Keratinocyte (primary cell): ENCODE data around the gene TOLLIP. TPM values are rescaled to one million over a fixed set of nuclear protein-coding genes. Genes with fewer than 3 reads are reported as not detected.

Experiments used
- DNase-seq: peaks from one replicate; pipeline ENCODE4 v3.0.0-alpha.2; 2011; ENCODE audit warnings: low read depth, missing footprints, low spot score
- FAIRE-seq: peaks from 2 replicates; lab custom pipeline; 2011; peaks lifted over from hg19 to GRCh38; lab: Jason Lieb, UNC
- H2AFZ ChIP-seq: 2 replicates; pipeline ENCODE4 v1.6.0; 2012; ENCODE audit warnings: low read length, control low read depth, inconsistent platforms; ENCODE audit not compliant: control insufficient read depth
- H3K27ac ChIP-seq: 2 replicates; pipeline ENCODE4 v1.5.1; 2011; ENCODE audit warnings: low read length; ENCODE audit not compliant: control insufficient read depth, insufficient read depth
- H3K27me3 ChIP-seq: 3 replicates; pipeline ENCODE4 v1.6.0; 2011; ENCODE audit warnings: low read length; ENCODE audit not compliant: control insufficient read depth, insufficient read depth; ENCODE audit errors: extremely low read depth
- H3K36me3 ChIP-seq, 2 experiments: 2 replicates in 1 of 2; 3 replicates in 1 of 2; pipeline ENCODE4 v1.5.1; 2011; ENCODE audit warnings: low read length in 2 of 2, mild to moderate bottlenecking in 1 of 2; ENCODE audit not compliant: control insufficient read depth in 2 of 2, insufficient read depth in 2 of 2; ENCODE audit errors: extremely low read depth in 1 of 2
- H3K4me1 ChIP-seq: 3 replicates; pipeline ENCODE4 v1.5.1; 2011; ENCODE audit warnings: low read length; ENCODE audit not compliant: control insufficient read depth, insufficient read depth; ENCODE audit errors: extremely low read depth
- H3K4me2 ChIP-seq: 3 replicates; pipeline ENCODE4 v1.6.0; 2011; ENCODE audit warnings: low read depth, low read length; ENCODE audit not compliant: control insufficient read depth, insufficient read depth; ENCODE audit errors: extremely low read depth
- H3K4me3 ChIP-seq, 3 experiments: fragments of 200-600 bp in 1 of 3; sonication (generic) in 1 of 3; 2 replicates in 2 of 3; 3 replicates in 1 of 3; pipeline ENCODE4 v1.5.1; 2011 to 2016; ENCODE audit warnings: low read length in 3 of 3, mild to moderate bottlenecking in 3 of 3, control low read depth in 2 of 3, inconsistent platforms in 1 of 3, low read depth in 1 of 3, mixed read lengths in 1 of 3, mixed run types in 1 of 3, moderate library complexity in 1 of 3; ENCODE audit not compliant: control insufficient read depth in 2 of 3, insufficient read depth in 2 of 3; ENCODE audit errors: extremely low read depth in 1 of 3
- H3K79me2 ChIP-seq: 2 replicates; pipeline ENCODE4 v1.6.0; 2012; ENCODE audit warnings: low read length; ENCODE audit not compliant: control insufficient read depth, insufficient read depth
- H3K9ac ChIP-seq: 3 replicates; pipeline ENCODE4 v1.6.0; 2011; ENCODE audit warnings: low read length; ENCODE audit not compliant: control insufficient read depth, insufficient read depth; ENCODE audit errors: extremely low read depth
- H3K9me1 ChIP-seq: 3 replicates; pipeline ENCODE4 v1.6.0; 2011; ENCODE audit warnings: low read length; ENCODE audit not compliant: control insufficient read depth, insufficient read depth; ENCODE audit errors: extremely low read depth
- H3K9me3 ChIP-seq: 2 replicates; pipeline ENCODE4 v1.5.1; 2012; ENCODE audit warnings: low read depth, low read length; ENCODE audit not compliant: control insufficient read depth
- H4K20me1 ChIP-seq: 3 replicates; pipeline ENCODE4 v1.6.0; 2011; ENCODE audit warnings: low read length; ENCODE audit not compliant: control insufficient read depth, insufficient read depth; ENCODE audit errors: extremely low read depth
- EZH2 ChIP-seq: IDR thresholded peaks from one replicate; pipeline ENCODE4 v1.6.1; 2012; ENCODE audit warnings: inconsistent platforms, mild to moderate bottlenecking, low read length, moderate library complexity
- dilution Hi-C: fragments of 300-500 bp; cut with MboI; formaldehyde crosslinking; loops from one replicate; pipeline ENCODE4 v1.7.0; 2020; ENCODE audit warnings: low sequenced_read_pairs; ENCODE audit not compliant: extremely low pct_ligation_motif_present
- polyA plus RNA-seq, 5 experiments: library from polyadenylated mRNA; depleted of rRNA in 3 of 5; stranded (reverse) in 3 of 5; stranded (forward) in 1 of 5; unstranded in 1 of 5; fragments of >200 nt; gene quantifications; 1 replicate in 1 of 5; 2 replicates in 3 of 5; 3 replicates in 1 of 5; pipeline versions ENCODE4 v1.2.1 to v1.2.3, GENCODE V29; 2011 to 2012; ENCODE audit warnings: missing spikeins in 2 of 5, low read depth in 1 of 5, low replicate concordance in 1 of 5
- TF ChIP-seq, protein P1 (sequence below), 3 experiments: IDR thresholded peaks in 1 of 3; conservative IDR thresholded peaks in 1 of 3; optimal IDR thresholded peaks in 1 of 3; 2 replicates in 2 of 3; 3 replicates in 1 of 3; pipeline versions ENCODE3 to v1.5.1; 2011; ENCODE audit warnings: low read length in 3 of 3, mild to moderate bottlenecking in 3 of 3, moderate library complexity in 2 of 3, control low read depth in 1 of 3, inconsistent platforms in 1 of 3; ENCODE audit not compliant: insufficient read depth in 2 of 3; ENCODE audit errors: extremely low read depth in 1 of 3

The TOLLIP gene
- polyA plus RNA-seq, 1 donor (not counting 4 experiments of a cell fraction or from before 2014, with no cell fraction given), result 40.2 TPM

DNA sequence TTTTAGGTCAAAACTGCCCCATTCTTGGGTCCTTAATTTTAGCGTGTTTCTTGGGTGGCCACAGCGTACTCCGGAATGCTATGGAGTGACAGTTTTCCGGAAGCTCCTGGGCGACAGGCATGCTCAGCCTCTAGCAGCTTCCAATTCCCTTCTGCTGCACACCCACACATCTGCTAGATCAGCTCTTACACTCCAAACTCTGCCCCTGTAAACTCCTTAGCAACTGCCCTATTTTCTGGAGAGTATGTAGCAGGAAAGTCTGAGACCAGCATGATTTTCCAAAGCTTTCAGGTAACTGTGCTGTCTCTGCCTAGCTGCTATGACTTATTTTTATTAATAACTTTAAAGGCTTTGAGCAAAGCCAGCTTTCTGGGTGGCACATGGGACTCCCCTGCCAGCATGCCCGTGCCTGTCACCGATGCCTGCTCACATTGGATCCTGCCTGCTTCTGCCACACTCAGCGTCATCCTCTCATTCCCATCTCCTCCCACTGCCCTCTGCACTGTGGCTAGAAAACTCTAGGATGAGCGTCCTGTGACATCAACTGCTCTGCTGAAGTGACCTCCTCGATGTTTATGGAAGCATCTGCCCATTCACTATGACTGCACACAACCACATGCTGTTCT is 17.3 kb downstream of the TOLLIP start:
- no peak overlapping the region for H3K4me3 ChIP-seq
- no peaks in the 10 kb centered on the region for H3K9me3 ChIP-seq
- H3K79me2 ChIP-seq, result peaks cover 65% of the 10 kb centered on the region
- peak; percentile 9 for FAIRE-seq
- dilution Hi-C loops, result no loop called here
- no peak overlapping the region for H2AFZ ChIP-seq
- H3K4me1 ChIP-seq, result peaks cover 8% of the 10 kb centered on the region
- DNase-seq, result no peak
- H3K27ac ChIP-seq, result no peak overlapping the region
- TF ChIP-seq, protein P1, sequence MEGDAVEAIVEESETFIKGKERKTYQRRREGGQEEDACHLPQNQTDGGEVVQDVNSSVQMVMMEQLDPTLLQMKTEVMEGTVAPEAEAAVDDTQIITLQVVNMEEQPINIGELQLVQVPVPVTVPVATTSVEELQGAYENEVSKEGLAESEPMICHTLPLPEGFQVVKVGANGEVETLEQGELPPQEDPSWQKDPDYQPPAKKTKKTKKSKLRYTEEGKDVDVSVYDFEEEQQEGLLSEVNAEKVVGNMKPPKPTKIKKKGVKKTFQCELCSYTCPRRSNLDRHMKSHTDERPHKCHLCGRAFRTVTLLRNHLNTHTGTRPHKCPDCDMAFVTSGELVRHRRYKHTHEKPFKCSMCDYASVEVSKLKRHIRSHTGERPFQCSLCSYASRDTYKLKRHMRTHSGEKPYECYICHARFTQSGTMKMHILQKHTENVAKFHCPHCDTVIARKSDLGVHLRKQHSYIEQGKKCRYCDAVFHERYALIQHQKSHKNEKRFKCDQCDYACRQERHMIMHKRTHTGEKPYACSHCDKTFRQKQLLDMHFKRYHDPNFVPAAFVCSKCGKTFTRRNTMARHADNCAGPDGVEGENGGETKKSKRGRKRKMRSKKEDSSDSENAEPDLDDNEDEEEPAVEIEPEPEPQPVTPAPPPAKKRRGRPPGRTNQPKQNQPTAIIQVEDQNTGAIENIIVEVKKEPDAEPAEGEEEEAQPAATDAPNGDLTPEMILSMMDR (optimal IDR thresholded peaks at IDR 0.05 in 1 of 3, IDR thresholded peaks at IDR 0.05 in 1 of 3, conservative IDR thresholded peaks at IDR 0.05 in 1 of 3; ENCODE audit: extremely low read depth in 1 of 3, insufficient read depth in 2 of 3, low read length in 3 of 3), result no peak
- TF ChIP-seq EZH2, result no peak
- no peaks in the 10 kb centered on the region for H3K27me3 ChIP-seq
- H3K4me2 ChIP-seq, result no peak overlapping the region
- H3K9me1 ChIP-seq, result no peaks in the 10 kb centered on the region
- peaks cover 12 to 49% of the 10 kb centered on the region in 2 experiments for H3K36me3 ChIP-seq
- H3K9ac ChIP-seq, result no peak overlapping the region
- peaks cover 18% of the 10 kb centered on the region for H4K20me1 ChIP-seq

DNA sequence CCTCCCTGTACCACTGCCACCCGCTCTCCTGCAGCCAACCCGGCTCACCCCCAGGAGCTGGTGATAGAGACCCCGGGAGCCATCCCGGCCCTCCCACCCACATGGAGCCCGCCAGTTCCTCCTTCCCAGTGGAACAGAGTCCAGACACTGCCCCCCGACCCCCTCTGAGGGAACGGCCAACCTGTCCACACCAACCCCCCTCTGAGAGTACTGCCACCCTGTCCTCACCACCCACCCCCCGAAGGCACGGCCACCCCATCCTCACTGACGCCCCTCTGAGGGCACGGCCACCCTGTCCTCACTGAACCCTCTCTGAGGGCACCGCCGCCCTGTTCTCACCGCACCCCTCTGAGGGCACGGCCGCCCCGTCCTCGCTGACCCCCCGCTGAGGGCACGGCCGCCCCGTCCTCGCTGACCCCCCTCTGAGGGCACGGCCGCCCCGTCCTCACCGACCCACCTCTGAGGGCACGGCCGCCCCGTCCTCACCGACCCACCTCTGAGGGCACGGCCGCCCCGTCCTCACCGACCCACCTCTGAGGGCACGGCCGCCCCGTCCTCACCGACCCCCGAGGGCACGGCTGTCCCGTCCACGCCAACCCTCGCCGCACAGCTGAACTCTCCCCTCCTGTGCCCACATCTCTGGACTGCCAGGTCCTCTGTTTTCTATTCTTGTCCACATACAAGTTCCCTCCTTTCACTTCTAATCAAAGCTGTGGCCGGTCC is 18.0 kb downstream of the TOLLIP start:
- no peak overlapping the region for H3K4me3 ChIP-seq
- H3K79me2 ChIP-seq, result peaks cover 62% of the 10 kb centered on the region
- FAIRE-seq (no peak), DNase-seq (no peak)
- H3K4me1 ChIP-seq, result peaks cover 8% of the 10 kb centered on the region
- H4K20me1 ChIP-seq, result peaks cover 15% of the 10 kb centered on the region
- H2AFZ ChIP-seq, result no peak overlapping the region
- H3K9ac ChIP-seq, result no peak overlapping the region
- no peaks in the 10 kb centered on the region for H3K27me3 ChIP-seq
- no peaks in the 10 kb centered on the region for H3K9me1 ChIP-seq
- no peak overlapping the region for H3K27ac ChIP-seq
- no peaks in the 10 kb centered on the region for H3K9me3 ChIP-seq
- TF ChIP-seq, protein P1 (optimal IDR thresholded peaks at IDR 0.05 in 1 of 3, IDR thresholded peaks at IDR 0.05 in 1 of 3, conservative IDR thresholded peaks at IDR 0.05 in 1 of 3; ENCODE audit: extremely low read depth in 1 of 3, insufficient read depth in 2 of 3, low read length in 3 of 3), result no peak
- TF ChIP-seq EZH2, result no peak
- dilution Hi-C loops, result no loop called here
- H3K36me3 ChIP-seq, result peaks cover 12 to 53% of the 10 kb centered on the region in 2 experiments
- H3K4me2 ChIP-seq, result no peak overlapping the region
